Measurements from ENCODE around the gene ICOSLG.
"Not testable (repeated sequence)": the region's sequence is repeated elsewhere in the genome, so short reads cannot be mapped to it uniquely, and the experiment has no call there.

Gene ICOSLG

DNA sequence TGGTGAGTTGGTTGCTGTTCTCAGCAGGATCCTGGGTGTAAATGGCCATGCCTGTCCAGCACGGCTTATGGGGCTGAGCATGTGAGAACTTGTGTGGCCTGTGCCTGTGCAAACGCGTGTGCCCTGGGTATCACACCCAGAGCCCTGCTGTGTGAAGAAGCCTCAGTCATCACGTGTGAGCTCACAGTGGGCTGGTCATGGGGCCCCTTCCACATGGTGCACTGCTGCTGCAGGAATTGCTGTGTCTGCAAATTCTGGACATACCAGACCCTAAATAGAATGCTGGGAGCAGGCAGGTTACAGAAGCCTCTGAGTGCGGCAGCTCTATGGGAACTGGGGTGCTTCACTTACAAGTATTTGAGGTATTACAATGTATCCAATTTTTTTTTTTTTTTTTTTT lies 17.4 kb downstream of the ICOSLG start:
- DNase-seq (ENCODE audit: low spot score) = not testable (repeated sequence)

DNA sequence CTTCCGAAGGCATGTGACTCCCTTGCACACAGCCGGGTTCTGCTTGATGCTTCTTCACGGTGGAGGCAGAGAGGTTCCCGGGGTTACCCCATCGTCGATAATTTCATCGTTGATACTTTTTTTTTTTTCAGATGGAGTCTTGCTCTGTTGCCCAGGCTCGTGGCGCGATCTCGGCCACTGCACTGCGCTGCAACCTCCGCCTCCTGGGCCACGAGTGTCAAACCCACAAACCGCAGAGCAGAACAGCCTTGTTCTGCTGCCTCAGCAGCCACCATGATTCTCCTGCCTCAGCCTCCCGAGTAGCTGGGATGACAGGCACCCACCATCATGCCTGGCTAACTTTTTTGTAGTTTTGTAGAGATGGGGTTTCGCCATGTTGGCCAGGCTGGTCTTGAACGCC lies 20.1 kb downstream of the ICOSLG start:
- not testable (repeated sequence) for DNase-seq (ENCODE audit: low spot score)

GRCh38 chr21:44218461-44218860 lies 22.3 kb downstream of the ICOSLG start:
- not testable (repeated sequence) for DNase-seq (ENCODE audit: low spot score)

DNA sequence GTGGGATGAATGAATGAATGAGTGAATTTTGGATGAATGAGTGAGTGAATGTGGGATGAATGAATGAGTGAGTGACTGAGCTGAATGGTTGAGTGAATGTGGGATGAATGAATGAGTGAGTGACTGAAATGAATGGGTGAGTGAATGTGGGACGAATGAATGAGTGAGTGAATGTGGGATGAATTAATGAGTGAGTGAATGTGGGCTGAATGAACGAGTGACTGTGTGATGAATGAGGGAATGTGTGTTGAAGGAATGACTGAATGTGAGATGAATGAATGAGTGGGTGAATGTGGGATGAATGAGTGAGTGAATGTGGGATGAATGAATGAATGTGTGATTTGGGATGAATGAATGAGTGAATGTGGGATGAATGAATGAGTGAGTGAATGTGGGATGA lies 28.8 kb downstream of the ICOSLG start:
- DNase-seq (ENCODE audit: low spot score) = not testable (repeated sequence)

GRCh38 chr21:44211574-44211973 lies 29.2 kb downstream of the ICOSLG start:
- not testable (repeated sequence) for DNase-seq (ENCODE audit: low spot score)

DNA sequence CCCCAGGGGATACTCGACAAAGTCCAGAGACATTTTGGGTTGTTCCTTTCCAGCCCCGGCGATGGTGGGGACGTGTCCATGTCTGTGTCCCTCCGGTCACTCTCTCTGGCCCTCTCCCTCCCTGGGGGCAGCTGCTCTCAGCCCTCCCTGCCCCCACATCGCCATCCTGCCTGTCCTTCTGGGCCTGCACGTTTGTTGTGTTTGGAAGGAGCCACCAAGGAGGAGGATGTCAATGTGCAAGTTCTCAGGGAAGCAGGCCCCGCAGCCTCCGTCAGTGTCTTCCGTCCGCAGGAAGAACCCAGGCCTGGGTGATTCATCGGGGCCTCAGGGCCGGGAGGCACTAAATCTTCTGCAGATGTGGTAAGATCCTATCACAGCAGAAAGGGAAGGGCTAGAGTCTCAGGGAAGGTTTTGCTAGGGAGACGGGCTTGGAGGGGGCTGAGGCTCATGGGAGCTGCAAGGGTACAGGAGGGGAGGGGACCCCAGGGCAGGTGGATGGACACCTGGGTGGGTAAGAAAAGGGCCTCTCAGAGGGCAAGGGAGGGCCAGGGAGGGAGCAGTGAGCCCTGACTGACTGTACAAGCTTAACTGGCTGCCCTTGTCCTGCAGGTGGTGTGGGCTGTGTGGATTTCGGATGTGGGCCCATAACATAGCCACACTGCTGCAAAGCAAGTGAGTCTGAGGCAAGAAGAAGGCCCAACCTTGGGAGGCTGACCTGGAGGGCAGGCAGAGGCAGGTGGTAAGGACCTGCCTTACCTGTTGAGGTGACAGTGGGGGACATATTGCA lies 32.7 kb downstream of the ICOSLG start:
- not testable (repeated sequence) for DNase-seq (ENCODE audit: low spot score)

DNA sequence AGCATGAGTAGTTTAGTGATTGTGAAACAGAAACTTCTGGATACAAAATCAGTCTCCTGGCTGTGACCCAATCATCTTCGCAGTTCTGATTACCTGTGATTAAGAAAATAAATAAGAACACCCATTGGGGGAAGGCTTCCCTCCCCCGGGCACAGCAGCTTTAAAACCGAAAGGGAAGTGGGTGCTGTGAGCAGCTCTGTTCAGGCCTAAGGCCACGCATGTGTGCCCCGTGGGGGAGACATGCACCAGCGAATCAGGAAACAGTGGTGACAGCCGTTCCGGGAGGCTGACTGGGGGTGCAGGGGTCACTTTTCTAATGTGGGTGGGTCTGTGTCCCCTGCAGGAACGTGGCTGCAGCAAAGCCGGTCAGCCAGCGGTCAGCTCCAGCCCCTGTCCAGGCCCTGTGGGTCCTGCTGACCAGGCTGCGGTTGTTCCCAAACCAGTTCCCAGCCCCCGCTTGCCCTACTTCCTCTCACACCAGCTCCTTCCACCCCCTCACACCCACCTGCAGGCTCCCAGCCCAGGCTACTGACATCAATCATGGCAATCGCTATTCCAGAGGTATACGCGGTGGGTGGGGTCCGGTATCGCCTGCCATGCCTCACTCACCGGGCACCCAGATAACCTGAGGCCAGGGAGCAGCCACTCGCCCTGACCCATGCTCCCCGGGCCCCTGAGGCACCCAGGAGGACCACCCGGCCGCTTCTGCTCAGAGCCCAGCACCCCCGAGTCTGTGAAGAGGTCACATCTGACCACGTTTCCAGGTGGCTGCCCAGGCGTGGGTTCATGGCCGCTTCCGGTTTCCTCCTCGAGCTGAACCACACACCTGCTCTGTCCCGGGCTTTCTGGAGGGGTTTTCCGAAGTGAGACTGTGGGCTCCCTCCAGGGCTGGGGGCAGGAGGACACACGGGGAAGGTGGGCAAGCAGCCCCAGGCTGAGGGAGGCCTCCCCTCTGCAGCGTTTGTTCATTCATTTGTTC lies 33.8 kb downstream of the ICOSLG start:
- not testable (repeated sequence) for DNase-seq (ENCODE audit: low spot score)

DNA sequence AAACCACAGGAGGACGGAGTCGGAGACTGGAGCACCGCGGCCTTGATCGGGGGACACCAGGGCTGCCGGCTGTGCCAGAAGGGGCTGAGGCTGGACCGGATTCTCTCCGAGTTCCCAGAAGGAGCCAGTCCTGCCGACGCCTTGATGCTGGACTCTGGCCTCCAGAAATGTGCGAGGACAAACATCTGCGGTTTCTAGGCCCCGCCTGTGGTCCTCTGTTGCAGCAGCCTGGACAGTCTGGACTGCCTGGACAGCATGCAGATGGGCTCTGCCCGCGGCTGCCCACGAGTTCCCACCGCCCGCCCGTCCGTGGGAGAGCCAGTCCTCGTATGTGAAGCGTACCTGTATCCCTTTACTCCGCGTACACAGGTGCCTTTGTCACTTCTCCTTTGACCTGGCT lies 34.6 kb downstream of the ICOSLG start:
- DNase-seq (ENCODE audit: low spot score) = not testable (repeated sequence)

DNA sequence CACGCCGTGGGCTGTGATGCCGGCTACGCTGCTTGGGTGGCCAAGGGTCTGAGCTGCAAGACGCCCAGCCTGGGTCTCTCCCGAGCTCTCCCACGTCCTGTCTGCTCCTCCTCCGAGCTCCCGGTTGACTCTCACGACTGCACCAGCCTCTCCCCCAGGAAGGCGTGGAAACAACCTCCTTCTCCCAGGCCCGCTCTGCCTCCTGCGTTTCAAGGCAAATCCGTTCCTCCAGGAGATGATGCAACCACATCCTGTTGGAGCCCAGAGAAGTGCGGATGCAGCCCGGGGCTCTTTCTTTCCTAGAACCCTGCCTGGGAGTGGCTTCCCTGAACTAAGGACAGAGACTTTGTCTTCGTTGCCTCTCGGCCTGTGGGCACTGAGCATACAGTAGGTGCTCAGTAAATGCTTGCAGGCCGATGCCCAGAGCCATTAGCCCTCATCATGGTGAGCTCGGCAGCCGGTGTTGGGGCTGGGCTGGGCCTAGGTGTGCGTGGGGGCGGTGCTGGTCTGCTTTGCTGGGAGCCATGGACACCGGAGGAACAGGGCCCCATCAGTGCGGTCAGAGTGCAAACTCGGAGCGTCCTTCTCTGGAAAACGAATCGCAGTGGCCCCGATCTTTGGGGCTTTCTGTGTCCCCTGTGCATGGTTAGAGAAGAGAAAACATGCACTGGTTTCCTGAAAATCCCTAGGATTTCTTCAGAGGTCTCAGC lies 38.0 kb downstream of the ICOSLG start:
- DNase-seq (ENCODE audit: low spot score) = not testable (repeated sequence)

GRCh38 chr21:44199997-44200396 lies 40.7 kb downstream of the ICOSLG start:
- not testable (repeated sequence) for DNase-seq (ENCODE audit: low spot score)

DNA sequence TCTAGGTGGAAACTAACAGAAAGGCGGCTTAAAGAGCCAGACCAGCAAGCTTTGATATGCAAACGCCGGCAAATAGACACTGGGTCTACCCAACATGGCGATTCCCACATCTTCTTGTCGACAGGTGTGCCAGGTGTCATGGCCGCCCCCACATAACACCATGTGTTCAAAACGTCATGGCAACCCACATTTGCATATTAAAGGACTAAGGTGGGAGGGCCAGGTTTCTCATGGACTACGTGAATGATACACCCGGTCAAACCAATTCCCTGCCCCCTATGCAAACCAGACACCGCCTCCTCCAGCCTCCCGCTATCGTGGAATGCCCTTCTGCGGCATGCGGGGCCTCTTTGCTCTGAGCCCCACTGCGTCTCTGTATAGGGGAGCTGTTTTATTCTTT lies 41.3 kb downstream of the ICOSLG start:
- DNase-seq (ENCODE audit: low spot score) = no peak

- DNase-seq (ENCODE audit: low spot score) = not testable (repeated sequence)
Observed at GRCh38 chr21:44197156-44197516, 43.6 kb downstream of the ICOSLG start.

DNA sequence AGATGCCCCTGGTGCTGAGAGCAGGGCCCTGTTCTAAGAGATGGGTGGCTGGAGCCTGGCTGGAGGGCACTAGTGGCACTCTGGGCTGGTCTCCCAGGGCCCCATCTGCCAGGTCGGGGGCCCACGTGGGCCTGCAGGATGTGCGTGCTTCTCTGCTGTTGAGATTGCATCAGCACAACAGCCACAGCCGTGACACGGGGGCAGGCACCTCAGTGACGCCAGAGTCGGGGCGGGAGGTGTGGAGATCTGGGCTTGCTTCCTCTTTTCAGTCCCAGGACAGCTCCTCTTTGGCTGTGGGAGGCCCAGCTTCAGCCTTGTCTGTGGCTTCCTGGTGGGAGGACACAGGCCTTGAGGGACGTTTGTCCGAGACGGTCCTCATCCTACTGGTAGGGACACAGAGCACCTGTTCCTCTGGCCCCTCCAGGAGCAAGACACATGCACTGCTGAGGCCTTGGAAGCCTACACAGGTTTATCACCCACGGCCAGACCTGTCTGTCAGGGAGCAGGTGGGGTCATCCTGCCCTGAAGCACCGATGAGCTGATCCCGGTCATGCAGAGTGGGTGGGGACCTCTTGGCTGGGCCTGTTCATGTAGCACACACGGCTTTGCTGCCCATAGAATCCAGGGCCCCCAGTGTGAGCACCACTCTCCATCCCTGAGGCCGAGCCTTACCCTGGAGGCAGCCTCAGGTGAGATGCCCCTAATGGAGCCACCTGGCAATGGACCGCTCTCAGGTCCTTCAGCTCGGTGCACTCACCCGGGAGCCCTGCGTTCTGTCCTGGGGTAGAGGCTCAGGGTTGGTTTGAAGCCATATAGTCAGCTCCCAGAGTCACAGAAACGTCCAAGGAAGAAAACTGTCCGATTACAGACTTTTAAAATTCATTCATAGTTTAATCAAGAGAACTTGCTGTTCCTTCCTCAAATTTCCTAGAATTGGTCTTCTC lies 44.3 kb downstream of the ICOSLG start:
- DNase-seq (ENCODE audit: low spot score) = not testable (repeated sequence)

- DNase-seq (ENCODE audit: low spot score) = not testable (repeated sequence)
Observed at GRCh38 chr21:44194888-44195287, 45.9 kb downstream of the ICOSLG start.

DNA sequence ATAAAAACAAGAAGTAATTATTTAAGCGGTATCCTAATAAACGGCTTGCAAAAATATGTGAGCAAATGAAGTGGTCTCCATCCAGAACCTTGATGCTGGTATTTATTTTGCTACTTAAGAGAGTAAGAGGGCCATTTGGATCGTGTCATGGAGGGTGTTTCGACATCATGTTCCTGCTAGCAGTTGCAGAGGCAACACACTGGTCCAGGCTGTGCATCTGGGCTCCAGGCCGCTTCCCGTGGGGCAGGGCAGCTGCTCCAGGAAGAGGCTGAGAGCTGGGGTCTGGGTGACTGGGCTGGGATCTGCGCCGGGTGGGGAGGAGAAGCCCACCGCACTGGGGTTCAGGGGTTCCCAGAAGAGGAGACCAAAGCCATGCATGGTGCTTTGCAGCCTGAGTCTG lies 46.3 kb downstream of the ICOSLG start:
- not testable (repeated sequence) for DNase-seq (ENCODE audit: low spot score)

GRCh38 chr21:44193108-44193507 lies 47.6 kb downstream of the ICOSLG start:
- DNase-seq (ENCODE audit: low spot score) = not testable (repeated sequence)

GRCh38 chr21:44190349-44191271 lies 50.1 kb downstream of the ICOSLG start:
- not testable (repeated sequence) for DNase-seq (ENCODE audit: low spot score)

- not testable (repeated sequence) for DNase-seq (ENCODE audit: low spot score)
Observed at GRCh38 chr21:44184862-44185261, 55.9 kb downstream of the ICOSLG start.

GRCh38 chr21:44182202-44182601 lies 58.5 kb downstream of the ICOSLG start:
- DNase-seq (ENCODE audit: low spot score) = not testable (repeated sequence)

DNA sequence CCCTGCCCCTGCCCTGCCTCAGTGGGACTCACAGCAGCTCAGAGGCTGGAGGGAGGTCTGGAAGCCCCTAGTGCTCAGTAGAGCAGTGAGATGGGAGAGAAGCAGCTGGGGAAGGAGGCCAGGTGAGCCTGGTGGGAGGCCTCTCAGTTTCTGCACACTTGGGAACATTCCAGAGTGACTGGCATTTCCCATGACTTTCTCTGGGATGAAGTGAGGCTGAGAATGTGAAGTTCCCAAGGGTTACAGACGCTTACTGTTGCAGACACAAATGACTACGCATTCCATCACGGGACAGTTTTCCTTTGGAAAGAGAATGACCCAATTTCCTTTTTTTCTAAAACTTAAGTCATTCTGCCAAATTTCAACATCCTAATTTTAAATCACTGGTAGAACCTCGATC lies 59.2 kb downstream of the ICOSLG start:
- not testable (repeated sequence) for DNase-seq (ENCODE audit: low spot score)

All from kidney capillary endothelial cell (primary cell).